Fibroblast of pulmonary artery (primary cell): ENCODE results near the gene MBP.
A peak's percentile ranks its signal among the peaks of the same experiment; 100 is the strongest.

Experiments
- DNase-seq: peaks from one replicate; pipeline ENCODE4 v3.0.0-alpha.2; 2010; ENCODE audit warnings: low read depth
- H3K4me3 ChIP-seq: replicated peaks from 2 replicates; pipeline ENCODE4 v1.5.1; 2011; ENCODE audit warnings: low read depth, mild to moderate bottlenecking, control low read depth, low read length, moderate library complexity
- TF ChIP-seq, protein P1 (sequence below): IDR thresholded peaks from 2 replicates; pipeline ENCODE4 v1.5.1; 2011; ENCODE audit warnings: mild to moderate bottlenecking, control low read depth, low read length, inconsistent platforms; ENCODE audit errors: missing control alignments

MBP gene

GRCh38 chr18:76983613-76984051 lies 149.0 kb downstream of the MBP start:
- no peak for DNase-seq
- H3K4me3 ChIP-seq, result no peak overlapping the region
- TF ChIP-seq, protein P1, sequence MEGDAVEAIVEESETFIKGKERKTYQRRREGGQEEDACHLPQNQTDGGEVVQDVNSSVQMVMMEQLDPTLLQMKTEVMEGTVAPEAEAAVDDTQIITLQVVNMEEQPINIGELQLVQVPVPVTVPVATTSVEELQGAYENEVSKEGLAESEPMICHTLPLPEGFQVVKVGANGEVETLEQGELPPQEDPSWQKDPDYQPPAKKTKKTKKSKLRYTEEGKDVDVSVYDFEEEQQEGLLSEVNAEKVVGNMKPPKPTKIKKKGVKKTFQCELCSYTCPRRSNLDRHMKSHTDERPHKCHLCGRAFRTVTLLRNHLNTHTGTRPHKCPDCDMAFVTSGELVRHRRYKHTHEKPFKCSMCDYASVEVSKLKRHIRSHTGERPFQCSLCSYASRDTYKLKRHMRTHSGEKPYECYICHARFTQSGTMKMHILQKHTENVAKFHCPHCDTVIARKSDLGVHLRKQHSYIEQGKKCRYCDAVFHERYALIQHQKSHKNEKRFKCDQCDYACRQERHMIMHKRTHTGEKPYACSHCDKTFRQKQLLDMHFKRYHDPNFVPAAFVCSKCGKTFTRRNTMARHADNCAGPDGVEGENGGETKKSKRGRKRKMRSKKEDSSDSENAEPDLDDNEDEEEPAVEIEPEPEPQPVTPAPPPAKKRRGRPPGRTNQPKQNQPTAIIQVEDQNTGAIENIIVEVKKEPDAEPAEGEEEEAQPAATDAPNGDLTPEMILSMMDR, result no peak

GRCh38 chr18:76982841-76983583 lies 149.6 kb downstream of the MBP start:
- TF ChIP-seq, protein P1, result peak; percentile 96
- no peak overlapping the region for H3K4me3 ChIP-seq
- DNase-seq, result peak; percentile 77

- no peak for DNase-seq
- TF ChIP-seq, protein P1, result no peak
- no peak overlapping the region for H3K4me3 ChIP-seq
Measured at GRCh38 chr18:76982038-76982437, 150.5 kb downstream of the MBP start.

GRCh38 chr18:76981396-76981968 lies 151.1 kb downstream of the MBP start:
- no peak for DNase-seq
- H3K4me3 ChIP-seq, result no peak overlapping the region
- TF ChIP-seq, protein P1, result no peak

- TF ChIP-seq, protein P1, result no peak
- H3K4me3 ChIP-seq, result no peak overlapping the region
- no peak for DNase-seq
Measured at GRCh38 chr18:76980663-76981395, 151.8 kb downstream of the MBP start.

GRCh38 chr18:76979906-76980305 lies 152.7 kb downstream of the MBP start:
- no peak for DNase-seq
- TF ChIP-seq, protein P1, result no peak
- H3K4me3 ChIP-seq, result no peak overlapping the region
